Astrocyte of the spinal cord (primary cell): ENCODE results near the gene FHL2.

ENCODE experiments used
- DNase-seq: peaks from one replicate; pipeline ENCODE4 v3.0.0; 2011; ENCODE audit warnings: low read depth, low spot score
- H3K4me3 ChIP-seq: 2 replicates; pipeline ENCODE4 v1.5.1; 2011; ENCODE audit warnings: low read depth, mild to moderate bottlenecking, low read length, moderate library complexity
- in situ Hi-C: cut with HindIII; loops from 2 replicates; pipeline ENCODE4 v1.10.0; 2017; ENCODE audit warnings: low sequenced_read_pairs
- TF ChIP-seq, protein P1 (sequence below): IDR thresholded peaks from 2 replicates; pipeline ENCODE4 v1.5.1; 2012; ENCODE audit warnings: low read depth, mild to moderate bottlenecking, low read length, inconsistent platforms

Gene FHL2

DNA sequence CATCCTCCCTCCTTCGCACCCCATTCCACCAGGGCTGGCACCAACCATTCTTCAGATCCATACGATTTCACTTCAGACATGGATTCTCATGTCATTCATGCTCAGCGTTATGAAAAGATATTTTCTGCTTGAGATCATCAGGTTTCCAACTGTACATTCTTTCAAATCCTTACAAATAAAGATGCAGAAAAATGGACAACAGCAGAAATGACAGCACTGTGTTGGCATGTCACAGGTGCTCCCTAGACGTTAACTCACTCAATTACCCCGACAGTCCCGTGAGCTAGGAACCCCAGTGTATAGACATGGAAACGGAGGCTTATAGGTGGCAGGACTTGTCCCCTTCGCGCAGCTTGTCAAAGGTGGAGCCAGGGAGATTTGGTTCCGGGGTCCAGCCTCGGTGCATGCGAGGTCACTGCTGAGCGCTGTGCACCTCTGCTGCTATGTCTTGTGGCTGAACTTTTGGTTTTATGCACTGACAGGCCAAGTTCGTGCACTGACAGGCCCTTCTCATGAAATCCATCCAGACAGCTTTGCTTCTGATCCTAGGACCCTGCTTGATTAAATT is 17.7 kb downstream of the FHL2 start:
- no peak overlapping the region for H3K4me3 ChIP-seq
- DNase-seq, result no peak
- TF ChIP-seq, protein P1, sequence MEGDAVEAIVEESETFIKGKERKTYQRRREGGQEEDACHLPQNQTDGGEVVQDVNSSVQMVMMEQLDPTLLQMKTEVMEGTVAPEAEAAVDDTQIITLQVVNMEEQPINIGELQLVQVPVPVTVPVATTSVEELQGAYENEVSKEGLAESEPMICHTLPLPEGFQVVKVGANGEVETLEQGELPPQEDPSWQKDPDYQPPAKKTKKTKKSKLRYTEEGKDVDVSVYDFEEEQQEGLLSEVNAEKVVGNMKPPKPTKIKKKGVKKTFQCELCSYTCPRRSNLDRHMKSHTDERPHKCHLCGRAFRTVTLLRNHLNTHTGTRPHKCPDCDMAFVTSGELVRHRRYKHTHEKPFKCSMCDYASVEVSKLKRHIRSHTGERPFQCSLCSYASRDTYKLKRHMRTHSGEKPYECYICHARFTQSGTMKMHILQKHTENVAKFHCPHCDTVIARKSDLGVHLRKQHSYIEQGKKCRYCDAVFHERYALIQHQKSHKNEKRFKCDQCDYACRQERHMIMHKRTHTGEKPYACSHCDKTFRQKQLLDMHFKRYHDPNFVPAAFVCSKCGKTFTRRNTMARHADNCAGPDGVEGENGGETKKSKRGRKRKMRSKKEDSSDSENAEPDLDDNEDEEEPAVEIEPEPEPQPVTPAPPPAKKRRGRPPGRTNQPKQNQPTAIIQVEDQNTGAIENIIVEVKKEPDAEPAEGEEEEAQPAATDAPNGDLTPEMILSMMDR, result no peak
- in situ Hi-C loops, result no loop called here

DNA sequence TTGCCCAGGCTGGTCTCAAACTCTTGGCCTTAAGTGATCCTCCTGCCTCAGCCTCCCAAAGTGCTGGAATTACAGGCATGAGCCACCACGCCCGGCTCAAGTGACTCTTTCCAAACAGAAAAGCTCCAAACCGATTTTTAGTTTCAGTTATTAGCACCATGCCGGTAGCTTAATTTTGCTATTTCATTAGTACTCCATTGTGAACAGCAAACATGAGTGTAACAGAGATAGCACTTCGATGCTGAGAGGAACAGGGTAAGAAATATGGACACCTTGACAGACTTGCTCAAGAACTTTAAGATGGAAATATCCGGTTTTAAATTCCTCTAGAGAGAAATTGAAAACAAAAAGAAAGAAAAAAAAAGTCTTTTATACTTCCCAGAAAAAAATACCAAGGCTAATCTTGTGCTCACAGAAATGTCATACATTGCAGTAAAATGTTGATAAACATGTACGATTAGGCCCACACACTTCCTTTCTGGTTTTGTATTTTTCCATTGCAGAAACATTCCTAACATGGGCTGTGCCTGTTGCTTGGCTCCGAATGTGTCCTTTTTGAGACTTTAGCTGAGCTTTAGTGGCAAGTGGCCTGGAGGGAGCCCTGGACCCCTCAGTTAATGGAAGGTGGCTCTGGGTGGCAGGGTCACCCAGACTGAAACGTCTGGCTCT is 18.3 kb downstream of the FHL2 start:
- no peak overlapping the region for H3K4me3 ChIP-seq
- no peak for DNase-seq
- TF ChIP-seq, protein P1, result no peak
- in situ Hi-C loops, result no loop called here

DNA sequence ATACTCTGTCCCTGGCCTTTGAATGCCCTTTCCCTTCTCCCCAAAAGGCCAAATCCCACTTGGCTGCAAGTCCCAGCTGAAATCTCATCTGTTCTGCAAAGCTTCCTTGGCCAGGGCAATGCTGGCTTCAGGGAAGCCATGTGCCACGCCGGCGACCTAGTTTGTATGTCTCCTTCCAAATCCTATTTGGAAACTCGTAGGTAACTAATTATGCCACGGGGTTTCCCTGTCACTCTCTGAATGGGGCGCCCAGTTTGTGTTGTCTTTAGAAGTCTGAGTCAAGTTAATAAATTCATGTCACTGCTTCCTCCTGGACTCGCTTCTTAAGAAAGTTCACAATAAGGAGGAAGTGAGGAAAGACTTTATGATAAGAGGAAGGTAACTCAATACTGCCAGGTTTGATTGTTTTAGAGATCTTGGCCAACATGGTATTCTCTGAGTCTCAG is 19.1 kb downstream of the FHL2 start:
- DNase-seq, result no peak
- H3K4me3 ChIP-seq, result no peak overlapping the region
- in situ Hi-C loops, result no loop called here
- TF ChIP-seq, protein P1, result no peak

DNA sequence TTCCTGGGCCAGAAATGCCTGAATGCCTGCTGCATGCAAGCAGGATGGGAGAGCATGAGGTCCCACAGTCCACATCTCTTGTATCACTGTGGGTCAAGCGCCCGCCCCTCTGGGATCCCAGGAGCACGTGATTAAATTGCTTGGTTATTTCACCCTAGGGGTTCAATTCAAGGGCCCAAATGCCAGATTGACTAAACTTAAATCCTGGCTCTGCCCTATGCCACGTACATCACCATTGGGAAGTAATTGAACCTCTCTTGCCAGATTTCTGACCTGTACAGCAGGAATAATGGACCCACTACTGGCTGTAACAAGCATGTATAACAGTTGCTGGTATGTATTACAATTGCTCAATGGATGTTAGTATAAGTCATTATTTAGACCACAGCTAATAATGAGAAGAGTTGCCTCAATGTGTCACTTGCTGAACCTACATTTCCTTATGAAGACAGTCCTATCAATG is 19.9 kb downstream of the FHL2 start:
- TF ChIP-seq, protein P1, result no peak
- in situ Hi-C loops, result no loop called here
- no peak overlapping the region for H3K4me3 ChIP-seq
- no peak for DNase-seq

DNA sequence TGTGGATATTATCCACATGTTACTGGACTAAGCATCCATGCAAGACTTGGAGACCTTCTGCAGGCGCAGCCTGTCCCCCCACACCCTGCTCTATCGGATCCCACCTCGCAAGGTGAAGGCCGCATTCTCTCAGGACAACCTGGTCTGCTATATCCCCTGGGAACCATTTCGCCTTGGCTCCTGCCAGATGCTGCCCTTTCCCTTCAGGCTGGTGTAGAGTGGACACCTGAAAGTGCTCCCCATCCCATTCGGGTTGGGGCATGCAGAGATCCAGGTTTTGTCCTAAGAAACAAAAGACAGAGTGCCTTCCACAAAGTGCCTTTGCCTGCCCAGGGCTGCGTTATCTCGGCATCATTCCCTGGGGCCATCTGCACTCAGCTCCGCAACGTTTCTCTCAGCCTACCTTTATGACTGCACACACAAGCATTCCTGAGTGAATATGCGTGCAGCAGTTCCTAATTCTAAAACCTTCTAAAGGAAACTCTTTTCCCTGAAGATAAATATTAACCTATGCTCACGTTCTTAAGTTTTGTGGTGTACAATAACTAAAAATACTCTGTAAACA is 20.5 kb downstream of the FHL2 start:
- TF ChIP-seq, protein P1, result no peak
- no peak for DNase-seq
- H3K4me3 ChIP-seq, result no peak overlapping the region
- in situ Hi-C loops, result no loop called here

DNA sequence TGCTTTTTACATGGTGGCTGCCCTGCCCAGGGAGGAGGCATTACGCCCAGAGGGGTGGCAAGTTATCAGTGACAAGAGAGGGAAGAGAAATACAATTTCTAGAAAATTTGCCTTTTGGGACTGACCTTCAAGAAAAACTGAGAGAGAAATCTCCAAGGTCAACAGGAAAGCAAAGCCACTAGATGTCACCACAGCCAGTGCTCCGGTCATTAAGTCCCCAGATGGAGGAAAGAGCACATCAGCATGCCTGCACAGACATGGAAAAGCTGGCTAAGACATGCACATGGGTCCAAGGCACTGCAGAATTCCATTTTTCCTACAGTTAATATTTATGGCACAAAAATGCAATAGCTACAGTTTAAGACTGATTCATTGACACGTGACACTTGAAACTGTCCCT is 21.0 kb downstream of the FHL2 start:
- DNase-seq, result no peak
- no peak overlapping the region for H3K4me3 ChIP-seq
- in situ Hi-C loops, result no loop called here
- TF ChIP-seq, protein P1, result no peak
